K562 (cell line): ENCODE measurements around the gene CREB3L1. TPM values are rescaled to one million over a fixed set of nuclear protein-coding genes. Genes with fewer than 3 reads are reported as not detected.

ENCODE experiments used
- ATF3 ChIP-seq, 2 experiments: fragments of 450-650 bp in 1 of 2; sonication (generic) in 1 of 2; formaldehyde crosslinking in 1 of 2; IDR thresholded peaks in 1 of 2; conservative IDR thresholded peaks in 1 of 2; 2 replicates each; pipeline versions ENCODE4 v1.6.1 to v1.8.1; 2016 to 2023; ENCODE audit warnings: mild to moderate bottlenecking in 2 of 2, moderate library complexity in 2 of 2, inconsistent platforms in 1 of 2, missing genetic modification reagents in 1 of 2
- C11orf30 ChIP-seq: fragments of 450-650 bp; IDR thresholded peaks from 2 replicates; pipeline ENCODE4 v1.6.1; 2016; ENCODE audit warnings: low read depth, mild to moderate bottlenecking
- E2F6 ChIP-seq, 2 experiments: IDR thresholded peaks; 2 replicates each; pipeline ENCODE4 v1.6.1; 2011; ENCODE audit warnings: borderline replicate concordance in 1 of 2, control low read depth in 1 of 2, low read depth in 1 of 2, low read length in 1 of 2, mild to moderate bottlenecking in 1 of 2, mixed read lengths in 1 of 2, moderate library complexity in 1 of 2; ENCODE audit not compliant: insufficient read depth in 1 of 2, insufficient read length in 1 of 2, poor library complexity in 1 of 2, severe bottlenecking in 1 of 2; ENCODE audit errors: extremely low read depth in 1 of 2
- FOXK1 ChIP-seq: sonication (generic); formaldehyde crosslinking; IDR thresholded peaks from 2 replicates; pipeline ENCODE4 v1.8.0; 2022; ENCODE audit warnings: missing genetic modification reagents, mild to moderate bottlenecking, borderline replicate concordance
- GABPB1 ChIP-seq: sonication (generic); formaldehyde crosslinking; IDR thresholded peaks from 2 replicates; pipeline ENCODE4 v1.8.0; 2022; ENCODE audit warnings: mild to moderate bottlenecking, missing genetic modification reagents
- LCOR ChIP-seq: sonication (generic); formaldehyde crosslinking; IDR thresholded peaks from 2 replicates; pipeline ENCODE4 v1.8.0; 2022; ENCODE audit warnings: mild to moderate bottlenecking, missing genetic modification reagents
- MAX ChIP-seq: sonication (generic); formaldehyde crosslinking; IDR thresholded peaks from 2 replicates; pipeline ENCODE4 v1.9.0; 2022; ENCODE audit warnings: mild to moderate bottlenecking, missing genetic modification reagents
- MCM2 ChIP-seq: fragments of 450-650 bp; IDR thresholded peaks from 2 replicates; pipeline ENCODE4 v1.6.1; 2017; ENCODE audit warnings: low read depth, mild to moderate bottlenecking
- NCOA1 ChIP-seq: fragments of 450-650 bp; IDR thresholded peaks from 2 replicates; pipeline ENCODE4 v1.6.1; 2016; ENCODE audit warnings: low read depth
- NR2C2 ChIP-seq, 2 experiments: fragments of 200-800 bp in 1 of 2; sonication (Bioruptor generic) in 1 of 2; sonication (generic) in 1 of 2; formaldehyde crosslinking in 1 of 2; IDR thresholded peaks; 2 replicates each; pipeline versions ENCODE4 v1.6.1 to v1.8.0; 2016 to 2022; ENCODE audit warnings: mild to moderate bottlenecking in 1 of 2, missing compliant biosample characterization in 1 of 2, missing genetic modification characterization in 1 of 2, missing genetic modification reagents in 1 of 2
- RCOR1 ChIP-seq, 2 experiments: IDR thresholded peaks; 2 replicates each; pipeline ENCODE4 v1.6.1; 2012; ENCODE audit warnings: low read depth in 2 of 2, low read length in 2 of 2, borderline replicate concordance in 1 of 2, improper control_type of control experiment in 1 of 2
- RNF2 ChIP-seq: sonication (generic); IDR thresholded peaks from 2 replicates; pipeline ENCODE4 v1.6.1; 2016
- SFPQ ChIP-seq: fragments of 200-400 bp; formaldehyde crosslinking; IDR thresholded peaks from 2 replicates; pipeline ENCODE4 v1.6.1; 2017; ENCODE audit warnings: mild to moderate bottlenecking, low read depth, low read length, moderate library complexity
- SRSF7 ChIP-seq: fragments of 200-400 bp; formaldehyde crosslinking; optimal IDR thresholded peaks from 2 replicates; pipeline ENCODE3; 2017; ENCODE audit warnings: mild to moderate bottlenecking, low read depth, low read length
- TCF15 ChIP-seq: fragments of 250-450 bp; sonication (Bioruptor Pico); IDR thresholded peaks from 2 replicates; pipeline ENCODE4 v1.8.0; 2022; ENCODE audit warnings: moderate library complexity, mild to moderate bottlenecking, inconsistent platforms
- ZFP91 ChIP-seq: sonication (generic); formaldehyde crosslinking; IDR thresholded peaks from 2 replicates; pipeline ENCODE4 v1.8.0; 2022; ENCODE audit warnings: mild to moderate bottlenecking, missing genetic modification reagents
- ZNF57 ChIP-seq: fragments of 450-650 bp; formaldehyde crosslinking; IDR thresholded peaks from 2 replicates; pipeline ENCODE4 v1.4.0; 2020; ENCODE audit warnings: mild to moderate bottlenecking, moderate library complexity
- ZNF584 ChIP-seq: fragments of 200-800 bp; sonication (Bioruptor generic); IDR thresholded peaks from 2 replicates; pipeline ENCODE4 v1.6.1; 2016; ENCODE audit warnings: low read depth, mild to moderate bottlenecking, missing genetic modification characterization, missing compliant biosample characterization
- polyA plus RNA-seq, 8 experiments: library from polyadenylated mRNA; depleted of rRNA in 4 of 8; stranded (reverse) in 5 of 8; unstranded in 3 of 8; fragments of >200 nt; fragmentation: Nextera tagmentation in 2 of 8; fragmentation: Illumina TruSeq in 1 of 8; extraction: Ambion mirVana in 2 of 8; extraction: Trizol in 1 of 8; gene quantifications; 2 replicates each; pipeline versions ENCODE4 v1.2.1 to v1.2.3, GENCODE V29; 2011 to 2014; ENCODE audit warnings: inconsistent platforms in 1 of 8, missing spikeins in 1 of 8
- total RNA-seq, 7 experiments: library from RNA; depleted of rRNA in 6 of 7; stranded (reverse); fragments of >200 nt in 6 of 7; fragmentation: Illumina TruSeq in 2 of 7; extraction: Trizol in 2 of 7; gene quantifications; 2 replicates each; pipeline versions ENCODE4 v1.2.1 to v1.2.3, GENCODE V29; 2011 to 2021; ENCODE audit warnings: low replicate concordance in 1 of 7

The CREB3L1 gene
- total and polyA plus RNA-seq, 9 of the 15 experiments (the other 6 are each of a cell fraction or from before 2014, with no cell fraction given) = 1.2 to 27.6 (median 3.7) TPM

GRCh38 chr11:46315033-46315738, 37.7 kb downstream of the CREB3L1 start (continued):
- TF ChIP-seq NR2C2 (CRISPR knock-in tag; IDR thresholded peaks at IDR 0.05) (no peak), NR2C2 (tag; IDR thresholded peaks at IDR 0.05) (no peak), ATF3 (IDR thresholded peaks at IDR 0.05) (no peak), ATF3 (CRISPR knock-in tag; conservative IDR thresholded peaks at IDR 0.05) (no peak), TCF15 (CRISPR knock-in tag) (no peak), MCM2 (no peak), C11orf30 (peak; percentile 56), ZNF57 (no peak), SRSF7 (no peak), NCOA1 (no peak), RNF2 (no peak), SFPQ (no peak), RCOR1 (IDR thresholded peaks at IDR 0.05; ENCODE audit: borderline replicate concordance in 1 of 2, low read depth in 2 of 2, low read length in 2 of 2) (no peak), FOXK1 (no peak), MAX (CRISPR knock-in tag) (no peak), ZNF584 (CRISPR knock-in tag) (no peak), GABPB1 (CRISPR knock-in tag) (no peak), E2F6 (IDR thresholded peaks at IDR 0.05; ENCODE audit: borderline replicate concordance in 1 of 2, extremely low read depth in 1 of 2, insufficient read depth in 1 of 2, insufficient read length in 1 of 2, low read depth in 1 of 2, low read length in 1 of 2, poor library complexity in 1 of 2, severe bottlenecking in 1 of 2) (no peak), ZFP91 (CRISPR knock-in tag) (no peak), LCOR (CRISPR knock-in tag) (no peak)
